AG09319 (cell line): ENCODE measurements around the gene SVOPL.

Source experiments
- DNase-seq: peaks from one replicate; pipeline ENCODE4 v3.0.0-alpha.2; 2010; ENCODE audit warnings: low read depth; ENCODE audit errors: extremely low read depth
- TF ChIP-seq, protein P1 (sequence below): IDR thresholded peaks from 2 replicates; pipeline ENCODE4 v1.5.1; 2011; ENCODE audit warnings: low read depth, mild to moderate bottlenecking, inconsistent platforms, low read length, moderate library complexity

The SVOPL gene

DNA sequence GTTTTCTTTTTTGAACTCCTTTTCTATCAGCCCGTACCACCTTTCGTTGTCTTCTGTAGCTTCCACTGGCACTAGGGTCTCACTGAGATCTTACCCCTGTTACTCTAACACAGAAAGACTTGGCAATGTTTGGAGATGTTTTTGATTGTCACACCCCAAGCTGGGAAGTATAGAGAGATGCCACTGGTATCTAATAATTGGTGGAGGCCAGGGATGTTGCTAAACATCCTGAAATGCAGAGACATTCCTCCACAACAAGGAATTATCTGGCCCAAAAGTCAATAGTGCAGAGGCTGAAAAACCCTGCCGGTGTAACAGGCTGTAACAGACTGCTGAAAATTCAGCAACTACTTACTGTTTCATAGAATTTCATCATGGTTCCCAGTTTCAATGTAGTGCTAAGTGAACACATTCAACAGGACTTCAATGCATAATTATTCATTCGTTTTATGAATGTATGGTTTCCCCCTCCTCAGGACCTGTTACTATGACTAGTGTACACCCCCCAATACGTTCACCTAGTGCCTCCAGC lies 125.2 kb downstream of the SVOPL start:
- TF ChIP-seq, protein P1, sequence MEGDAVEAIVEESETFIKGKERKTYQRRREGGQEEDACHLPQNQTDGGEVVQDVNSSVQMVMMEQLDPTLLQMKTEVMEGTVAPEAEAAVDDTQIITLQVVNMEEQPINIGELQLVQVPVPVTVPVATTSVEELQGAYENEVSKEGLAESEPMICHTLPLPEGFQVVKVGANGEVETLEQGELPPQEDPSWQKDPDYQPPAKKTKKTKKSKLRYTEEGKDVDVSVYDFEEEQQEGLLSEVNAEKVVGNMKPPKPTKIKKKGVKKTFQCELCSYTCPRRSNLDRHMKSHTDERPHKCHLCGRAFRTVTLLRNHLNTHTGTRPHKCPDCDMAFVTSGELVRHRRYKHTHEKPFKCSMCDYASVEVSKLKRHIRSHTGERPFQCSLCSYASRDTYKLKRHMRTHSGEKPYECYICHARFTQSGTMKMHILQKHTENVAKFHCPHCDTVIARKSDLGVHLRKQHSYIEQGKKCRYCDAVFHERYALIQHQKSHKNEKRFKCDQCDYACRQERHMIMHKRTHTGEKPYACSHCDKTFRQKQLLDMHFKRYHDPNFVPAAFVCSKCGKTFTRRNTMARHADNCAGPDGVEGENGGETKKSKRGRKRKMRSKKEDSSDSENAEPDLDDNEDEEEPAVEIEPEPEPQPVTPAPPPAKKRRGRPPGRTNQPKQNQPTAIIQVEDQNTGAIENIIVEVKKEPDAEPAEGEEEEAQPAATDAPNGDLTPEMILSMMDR = no peak
- no peak for DNase-seq

DNA sequence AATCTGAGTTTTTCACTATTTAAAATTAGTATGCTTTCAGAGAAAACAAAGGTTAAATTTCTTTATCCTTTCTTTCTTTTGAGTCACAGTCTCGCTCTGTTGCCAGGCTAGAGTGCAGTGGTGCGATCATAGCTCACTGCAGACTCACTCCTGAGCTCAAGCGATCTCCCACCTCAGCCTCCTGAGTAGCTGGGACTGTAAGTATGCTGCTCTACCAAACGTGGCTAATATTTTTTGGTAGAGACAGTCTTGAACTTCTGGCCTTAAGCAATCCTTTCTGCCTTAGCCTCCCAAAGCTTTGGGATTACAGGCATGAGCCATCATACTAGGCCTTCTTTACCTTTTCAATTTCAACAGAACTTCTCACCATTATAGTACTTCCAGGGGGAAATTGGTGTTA lies 127.4 kb downstream of the SVOPL start:
- DNase-seq = no peak
- TF ChIP-seq, protein P1 = no peak

DNA sequence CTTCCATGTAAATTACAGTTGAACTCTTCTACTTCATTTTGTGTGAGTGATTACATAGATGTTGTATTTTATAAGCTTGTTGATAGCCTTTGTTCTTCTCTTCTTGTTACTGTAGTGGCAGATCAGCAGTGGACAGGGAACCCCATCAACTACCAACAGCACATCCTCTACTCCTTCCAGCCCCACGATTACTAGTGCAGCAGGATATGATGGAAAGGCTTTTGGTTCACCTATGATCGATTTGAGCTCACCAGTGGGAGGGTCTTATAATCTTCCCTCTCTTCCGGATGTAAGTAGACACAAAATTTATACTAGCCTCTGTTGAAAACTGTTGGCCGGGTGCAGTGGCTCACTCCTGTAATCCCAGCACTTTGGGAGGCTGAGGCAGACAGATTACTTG lies 130.4 kb downstream of the SVOPL start:
- TF ChIP-seq, protein P1 = no peak
- no peak for DNase-seq

DNA sequence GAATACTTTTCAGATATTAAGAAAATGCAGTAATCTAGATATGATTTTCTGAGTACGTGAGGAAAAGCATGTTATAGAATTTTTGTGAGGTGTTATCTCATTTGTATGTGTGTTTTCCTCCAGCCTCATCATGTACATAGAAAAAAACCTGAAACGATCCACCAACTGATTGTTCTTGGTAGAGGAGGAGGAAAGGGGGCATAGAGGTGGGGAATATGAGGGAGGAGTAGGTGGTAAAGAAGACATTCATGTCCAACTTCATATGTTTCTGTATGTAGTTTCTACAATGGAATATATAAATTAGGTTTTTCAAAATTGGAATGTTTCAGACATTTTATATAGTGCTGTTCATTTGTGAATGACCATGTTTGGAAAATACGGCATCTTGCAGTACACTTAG lies 131.7 kb downstream of the SVOPL start:
- TF ChIP-seq, protein P1 = no peak
- DNase-seq = no peak

DNA sequence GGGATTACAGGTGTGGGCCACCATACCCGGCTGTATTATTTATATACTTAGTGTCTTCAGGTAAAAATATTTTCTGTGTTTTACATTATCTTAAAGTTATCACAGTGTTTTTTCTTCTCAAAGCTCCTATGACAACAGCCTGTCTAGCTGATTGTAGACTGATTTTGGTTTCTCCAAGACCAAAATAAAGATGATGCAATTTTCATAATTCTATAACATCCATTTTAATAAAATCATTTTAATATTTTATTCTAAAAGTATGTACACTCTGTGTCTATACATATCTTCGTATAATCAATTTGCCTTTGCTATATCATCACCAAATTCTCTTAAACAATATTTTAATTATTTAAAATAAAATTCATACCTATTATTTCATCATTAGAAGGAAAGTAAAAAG lies 132.5 kb downstream of the SVOPL start:
- TF ChIP-seq, protein P1 = no peak
- no peak for DNase-seq

DNA sequence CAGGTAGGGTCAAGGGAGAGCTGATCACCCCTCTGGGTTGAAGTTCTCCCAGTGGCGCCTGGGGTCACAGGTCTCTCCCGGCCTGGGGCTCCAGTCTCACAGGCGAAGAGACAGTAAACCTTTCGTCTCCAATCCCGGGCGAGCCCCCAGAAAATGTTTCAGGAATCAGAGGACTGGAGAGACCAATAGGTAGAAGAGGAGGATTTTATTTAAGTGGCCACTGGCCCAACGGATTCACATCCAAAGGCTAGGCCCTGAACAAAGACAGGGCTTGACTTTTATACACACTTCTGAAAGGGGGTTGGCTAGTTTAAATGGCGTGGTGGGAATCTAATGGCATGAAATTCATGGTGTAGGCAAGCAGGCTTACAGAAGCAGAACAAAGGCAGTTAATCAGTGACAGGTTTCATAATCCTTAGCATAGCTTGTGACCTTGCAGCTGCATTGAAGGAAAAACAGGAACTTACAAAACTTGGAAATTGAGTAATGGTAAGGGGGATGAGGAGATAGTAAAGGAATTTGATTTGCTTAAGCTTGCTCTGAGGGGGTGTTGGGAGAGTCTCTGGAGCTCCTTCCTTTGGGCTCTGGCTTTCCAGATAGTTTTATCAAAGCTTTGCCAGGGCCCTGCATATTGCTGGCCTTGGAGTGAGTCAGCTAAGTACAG lies 135.6 kb downstream of the SVOPL start:
- no peak for DNase-seq
- TF ChIP-seq, protein P1 = no peak

DNA sequence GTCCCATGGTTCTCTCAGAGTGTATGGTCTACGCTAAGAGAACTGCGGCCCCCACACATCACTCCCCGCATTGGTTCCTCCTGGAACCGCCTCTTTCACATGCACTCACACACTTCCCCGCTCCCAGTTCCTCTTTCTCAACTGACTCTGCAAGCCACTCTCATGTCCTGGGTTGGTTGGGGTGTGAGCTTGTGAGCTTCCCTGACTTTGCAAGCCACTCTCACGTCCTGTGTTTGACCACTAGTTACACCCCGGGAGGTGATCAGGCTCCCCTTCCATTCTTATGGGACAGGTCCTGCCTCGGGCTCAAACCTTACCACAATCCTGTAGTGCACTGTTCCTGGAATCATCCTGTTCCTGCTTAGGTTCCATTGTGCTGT lies 136.1 kb downstream of the SVOPL start:
- TF ChIP-seq, protein P1 = no peak
- DNase-seq = no peak
